H7 (cell line): Measurements from ENCODE around the gene GABRB1. TPM values are rescaled to one million over a fixed set of nuclear protein-coding genes. Genes with fewer than 3 reads are reported as not detected.

Experiments
- DNase-seq: peaks from one replicate; pipeline ENCODE4 v3.0.0; 2012
- H3K27me3 ChIP-seq: 2 replicates; pipeline ENCODE4 v1.6.0; 2011; ENCODE audit warnings: mild to moderate bottlenecking, low read length; ENCODE audit not compliant: control insufficient read depth, insufficient read depth
- H3K36me3 ChIP-seq: replicated peaks from 2 replicates; pipeline ENCODE4 v1.5.1; 2011; ENCODE audit warnings: low read length; ENCODE audit not compliant: control insufficient read depth, insufficient read depth
- H3K4me3 ChIP-seq: 2 replicates; pipeline ENCODE4 v1.5.1; 2011; ENCODE audit warnings: low read depth, mild to moderate bottlenecking, control low read depth, low read length, moderate library complexity; ENCODE audit not compliant: insufficient read depth
- total RNA-seq: library from RNA; depleted of rRNA; stranded (reverse); fragments of >200 nt; shearing (Covaris generic); gene quantifications from 2 replicates; pipeline ENCODE4 v1.2.3, GENCODE V29; 2014

Gene GABRB1
- total RNA-seq, 1 experiment from 2014 or later, result 0.31 TPM

DNA sequence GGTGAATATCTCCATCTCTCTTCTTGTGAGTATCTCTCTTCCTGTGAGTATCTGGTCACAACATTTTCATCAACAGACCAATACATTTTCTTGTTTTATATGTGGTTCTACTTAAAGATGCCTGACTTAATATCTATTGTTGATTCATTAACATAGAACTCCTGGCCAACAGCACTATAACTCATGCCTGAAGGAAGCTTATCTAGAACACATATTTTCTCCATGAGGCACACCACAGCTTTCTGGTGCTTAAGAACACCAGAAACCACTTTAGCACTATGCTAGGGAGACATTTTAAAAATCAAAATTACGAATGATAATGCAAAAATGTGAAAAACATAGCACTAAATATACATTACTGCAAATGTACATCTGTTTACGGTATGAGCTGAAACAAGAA lies 190.4 kb downstream of the GABRB1 start:
- H3K36me3 ChIP-seq, result no peaks in the 10 kb centered on the region
- no peak for DNase-seq

DNA sequence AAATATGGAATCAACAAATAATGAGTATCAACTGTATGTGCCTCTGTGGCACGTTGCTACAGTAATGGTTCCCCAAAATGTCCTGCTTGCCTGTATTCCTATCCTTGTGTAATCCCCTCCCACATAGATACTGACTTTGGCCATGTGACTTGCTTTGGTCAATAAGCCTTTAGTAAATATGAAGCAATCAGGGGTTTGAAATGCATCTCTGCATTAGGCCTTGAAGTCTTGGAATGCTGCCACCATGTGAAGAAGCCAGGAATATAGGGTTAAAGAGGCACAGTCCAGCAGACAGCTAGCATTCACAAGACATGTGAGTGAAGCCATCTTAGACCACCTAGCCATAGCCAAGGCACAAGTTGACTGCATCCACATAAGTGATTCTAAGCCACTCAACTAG lies 190.9 kb downstream of the GABRB1 start:
- H3K27me3 ChIP-seq, result no peaks in the 10 kb centered on the region
- no peak overlapping the region for H3K4me3 ChIP-seq
- DNase-seq, result no peak
- no peaks in the 10 kb centered on the region for H3K36me3 ChIP-seq

More for the DNA sequence above, 190.4 kb downstream of the GABRB1 start:
- Histone ChIP-seq H3K27me3 (no peaks in the 10 kb centered on the region), H3K4me3 (no peak overlapping the region)

DNA sequence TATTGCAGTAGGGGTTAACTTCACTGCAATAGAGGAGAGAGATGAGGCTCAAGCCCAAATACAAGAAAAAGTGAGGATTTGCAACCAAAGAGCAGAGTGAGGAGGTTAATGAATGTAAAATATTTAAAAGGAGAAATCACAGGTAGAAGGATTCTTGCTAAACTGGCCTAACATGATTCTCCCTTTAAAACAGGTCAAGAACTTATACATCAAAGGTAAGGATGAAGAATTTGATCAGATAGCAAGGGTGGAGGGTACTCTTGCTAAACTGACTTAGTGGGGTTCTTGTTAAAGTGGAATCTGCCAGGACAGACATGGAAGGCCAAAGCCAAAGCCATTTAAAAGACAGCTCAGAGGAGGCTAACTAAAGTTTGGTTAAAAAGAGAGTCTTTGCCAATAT lies 193.0 kb downstream of the GABRB1 start:
- DNase-seq, result no peak
- Histone ChIP-seq H3K27me3 (no peaks in the 10 kb centered on the region), H3K36me3 (no peaks in the 10 kb centered on the region), H3K4me3 (no peak overlapping the region)

DNA sequence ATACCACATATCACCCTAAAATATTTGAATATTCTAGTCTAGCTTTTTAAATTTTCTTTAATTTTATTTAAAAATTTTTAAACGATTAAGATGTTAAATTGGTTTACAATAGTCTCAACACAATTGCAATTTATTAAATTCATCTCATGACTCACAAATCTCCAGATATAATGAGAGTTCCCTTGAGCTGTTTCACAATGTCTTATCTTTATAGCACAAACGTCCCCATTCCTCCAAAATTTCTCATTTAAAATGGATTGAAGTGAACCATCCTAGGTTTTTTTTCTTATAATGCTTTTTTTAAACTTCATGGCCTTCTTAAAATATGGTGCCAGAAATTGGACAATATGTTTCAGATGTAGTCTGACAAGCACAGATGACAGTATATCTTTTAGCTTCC lies 204.4 kb downstream of the GABRB1 start:
- H3K36me3 ChIP-seq, result no peaks in the 10 kb centered on the region
- no peak for DNase-seq
- H3K27me3 ChIP-seq, result no peaks in the 10 kb centered on the region
- H3K4me3 ChIP-seq, result no peak overlapping the region

DNA sequence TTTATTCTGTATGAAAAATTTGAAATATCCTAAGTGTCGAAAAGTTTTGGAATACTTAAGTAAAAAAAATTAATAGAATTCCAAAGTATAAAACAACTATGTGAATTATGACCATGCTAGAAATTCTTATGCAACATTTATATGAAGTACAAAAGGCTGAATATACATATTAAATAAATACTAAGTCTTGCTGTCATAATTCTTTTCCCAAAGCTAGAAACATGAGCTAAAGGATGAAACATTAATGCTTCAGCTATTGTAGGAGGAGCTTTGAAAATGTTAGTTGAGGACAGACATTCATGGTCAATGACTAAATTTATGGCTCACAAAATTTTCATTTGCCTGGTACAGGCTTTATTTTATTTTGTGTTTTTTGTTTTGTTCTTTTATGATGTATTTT lies 207.3 kb downstream of the GABRB1 start:
- DNase-seq, result no peak
- Histone ChIP-seq H3K4me3 (no peak overlapping the region), H3K36me3 (no peaks in the 10 kb centered on the region), H3K27me3 (no peaks in the 10 kb centered on the region)

DNA sequence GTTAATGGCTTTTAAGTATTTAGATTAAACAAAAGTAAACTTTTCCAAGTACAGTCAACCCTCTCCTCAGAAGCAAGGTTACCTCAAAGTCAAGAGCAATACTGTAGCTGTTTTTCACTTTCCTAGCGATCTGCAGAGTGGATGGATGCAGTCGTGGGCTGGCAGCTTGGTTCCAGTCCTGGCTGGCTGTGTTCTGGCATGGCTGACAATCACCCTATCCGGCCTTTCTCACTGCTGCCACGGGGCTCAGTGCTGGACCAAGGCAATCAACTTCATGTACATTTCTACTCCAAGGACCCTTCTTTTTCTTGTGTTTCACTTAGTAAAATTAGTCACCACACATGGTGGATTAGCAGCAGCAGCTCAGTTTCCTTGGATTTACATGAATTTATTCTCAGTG lies 208.3 kb downstream of the GABRB1 start:
- no peaks in the 10 kb centered on the region for H3K27me3 ChIP-seq
- DNase-seq, result no peak
- H3K36me3 ChIP-seq, result no peaks in the 10 kb centered on the region
- no peak overlapping the region for H3K4me3 ChIP-seq

DNA sequence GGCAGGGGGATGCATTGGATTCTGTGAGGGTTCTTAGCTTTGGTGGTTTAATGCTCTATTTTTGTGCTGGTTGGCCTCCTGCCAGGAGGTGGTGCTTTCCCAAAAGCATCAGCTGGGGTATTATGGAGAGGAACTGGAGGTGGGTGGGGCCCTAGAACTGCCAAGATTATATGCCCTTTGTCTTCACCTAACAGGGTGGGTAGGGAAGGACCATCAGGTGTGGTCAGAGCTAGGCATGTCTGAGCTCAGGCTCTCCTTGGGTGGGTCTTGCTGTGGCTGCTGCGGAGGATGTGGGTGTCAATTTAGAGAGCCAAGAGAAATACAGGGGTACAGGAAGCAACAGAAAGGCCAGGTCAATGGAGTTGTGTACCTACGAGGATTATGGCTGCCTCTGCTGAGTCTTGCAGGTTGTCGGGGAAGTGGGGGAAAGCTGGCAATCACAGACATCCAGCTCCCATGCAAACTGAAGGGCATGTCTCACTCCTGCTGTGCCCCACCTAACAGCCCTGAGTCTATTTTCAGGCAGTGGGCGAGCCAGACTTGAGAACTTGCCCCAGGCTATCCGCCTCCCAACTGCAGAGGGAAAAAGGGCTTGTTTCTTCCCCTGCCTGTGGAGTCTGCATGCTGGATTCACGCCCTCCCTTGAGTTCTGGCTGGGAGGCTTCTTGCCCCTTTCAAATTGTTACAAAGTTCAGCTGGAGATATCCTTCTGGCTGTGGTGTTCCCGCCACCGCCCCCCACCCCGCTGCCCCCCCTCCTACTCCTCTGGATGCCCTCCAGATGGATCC lies 220.2 kb downstream of the GABRB1 start:
- no peaks in the 10 kb centered on the region for H3K36me3 ChIP-seq
- no peak overlapping the region for H3K4me3 ChIP-seq
- H3K27me3 ChIP-seq, result no peaks in the 10 kb centered on the region
- no peak for DNase-seq

DNA sequence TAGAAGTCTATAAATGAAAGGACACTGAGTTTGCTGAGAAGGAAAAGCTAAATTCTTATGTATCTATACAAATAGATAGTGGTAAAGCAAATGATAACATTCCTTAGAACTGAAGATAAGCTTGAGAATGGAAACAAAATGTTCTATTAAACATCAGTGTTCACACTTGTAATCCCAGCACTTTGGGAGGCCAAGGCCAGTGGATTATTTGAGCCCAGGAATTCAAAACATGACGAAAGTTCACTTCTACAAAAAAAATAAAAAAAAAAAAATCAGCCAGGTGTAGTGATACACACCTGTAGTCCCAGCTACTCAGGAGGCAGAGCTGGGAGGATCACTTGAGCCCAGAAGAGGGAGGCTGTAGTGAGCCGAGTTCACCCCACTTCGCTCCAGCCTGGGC lies 232.4 kb downstream of the GABRB1 start:
- H3K27me3 ChIP-seq, result no peaks in the 10 kb centered on the region
- H3K4me3 ChIP-seq, result no peak overlapping the region
- no peak for DNase-seq
- no peaks in the 10 kb centered on the region for H3K36me3 ChIP-seq

DNA sequence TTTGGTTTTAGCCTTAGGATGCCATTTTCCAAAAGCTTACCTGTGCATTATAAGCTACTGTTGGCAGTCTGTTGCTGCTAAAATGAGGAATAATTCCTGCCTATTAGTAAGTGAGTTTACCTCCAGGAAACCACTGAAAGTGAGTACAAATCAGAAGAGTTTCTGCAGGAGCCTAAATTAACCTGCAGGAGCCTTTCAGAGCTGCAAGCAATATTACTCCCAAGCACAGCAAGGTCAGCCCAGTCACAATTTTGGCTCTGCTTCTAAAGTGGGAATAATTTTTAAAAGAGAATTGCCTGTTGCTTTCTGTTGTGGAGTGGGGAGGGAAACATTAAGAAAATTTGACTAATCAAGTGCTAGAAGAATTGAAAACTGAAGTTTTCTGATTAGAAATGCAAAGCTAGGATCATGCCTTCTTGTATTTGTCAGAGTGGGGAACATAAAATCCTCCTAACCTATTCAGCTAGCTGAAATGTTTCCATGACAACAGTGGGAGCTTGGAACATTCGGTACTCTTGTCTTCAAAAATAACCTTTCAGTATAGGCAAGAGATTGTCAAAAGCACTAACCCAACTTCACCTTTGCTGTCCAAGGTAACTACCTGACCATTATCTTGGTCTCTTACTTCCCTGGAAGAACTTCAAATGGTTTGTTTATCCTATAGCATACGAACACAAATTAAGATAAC lies 239.0 kb downstream of the GABRB1 start:
- no peak overlapping the region for H3K4me3 ChIP-seq
- H3K36me3 ChIP-seq, result no peaks in the 10 kb centered on the region
- no peak for DNase-seq
- H3K27me3 ChIP-seq, result no peaks in the 10 kb centered on the region

DNA sequence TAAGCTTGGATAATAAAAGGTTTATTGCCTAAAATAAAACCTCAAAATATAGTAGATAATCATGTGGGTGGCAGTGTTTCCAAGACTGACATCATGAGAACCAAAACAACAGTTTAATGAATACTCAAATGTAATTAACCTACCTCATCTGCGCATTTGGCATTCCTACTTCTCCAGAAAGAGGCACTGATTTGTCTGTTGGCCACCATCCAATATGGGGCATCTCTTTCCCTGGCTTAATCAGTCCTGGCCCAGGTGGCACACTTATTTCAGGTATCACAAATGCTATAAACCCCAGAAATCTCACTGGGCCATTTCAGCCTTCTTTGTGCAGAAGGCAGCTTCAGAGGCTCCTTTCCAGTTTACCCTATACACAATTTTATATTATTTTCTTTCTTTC lies 239.9 kb downstream of the GABRB1 start:
- no peak overlapping the region for H3K4me3 ChIP-seq
- DNase-seq, result no peak
- H3K36me3 ChIP-seq, result no peaks in the 10 kb centered on the region
- H3K27me3 ChIP-seq, result no peaks in the 10 kb centered on the region

DNA sequence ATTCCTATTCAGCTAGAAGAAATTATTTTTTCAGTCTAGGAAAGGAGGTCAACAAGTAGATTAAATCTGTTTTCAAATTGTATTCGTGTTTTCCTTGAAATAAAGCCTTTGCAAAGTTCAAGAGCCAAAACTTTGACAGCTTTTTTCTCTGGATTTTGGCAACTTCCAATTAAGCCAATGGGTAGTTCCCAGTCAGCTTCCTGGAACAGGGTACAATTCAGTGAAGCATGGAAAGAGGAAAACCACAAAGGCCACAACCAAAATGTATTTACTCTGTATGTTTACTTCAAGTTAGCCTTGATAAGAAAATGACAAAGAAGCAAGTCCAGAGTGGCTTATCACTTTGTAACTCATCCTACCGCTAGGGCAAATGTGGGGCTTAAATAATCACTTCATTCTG lies 243.5 kb downstream of the GABRB1 start:
- no peak overlapping the region for H3K4me3 ChIP-seq
- no peaks in the 10 kb centered on the region for H3K36me3 ChIP-seq
- no peaks in the 10 kb centered on the region for H3K27me3 ChIP-seq
- no peak for DNase-seq

DNA sequence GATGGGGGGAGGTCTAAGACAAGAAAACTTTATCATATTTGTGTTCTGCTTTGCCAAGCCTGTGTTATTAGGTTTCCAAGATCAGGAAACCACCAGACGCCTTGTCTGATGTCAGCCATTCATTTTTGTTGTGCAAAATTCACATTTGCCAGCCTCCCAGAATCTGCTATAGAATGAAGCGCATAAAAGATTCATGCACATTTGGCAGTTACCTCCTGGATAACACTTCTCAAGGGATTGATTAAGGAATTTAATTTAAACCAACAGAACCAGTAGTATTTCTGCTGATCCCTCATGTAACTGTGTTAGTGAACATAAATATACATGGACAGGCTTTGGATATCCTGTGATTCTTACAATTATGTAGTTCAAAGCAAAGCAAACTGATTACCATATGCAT lies 244.2 kb downstream of the GABRB1 start:
- Histone ChIP-seq H3K27me3 (no peaks in the 10 kb centered on the region), H3K36me3 (no peaks in the 10 kb centered on the region), H3K4me3 (no peak overlapping the region)
- DNase-seq, result no peak

DNA sequence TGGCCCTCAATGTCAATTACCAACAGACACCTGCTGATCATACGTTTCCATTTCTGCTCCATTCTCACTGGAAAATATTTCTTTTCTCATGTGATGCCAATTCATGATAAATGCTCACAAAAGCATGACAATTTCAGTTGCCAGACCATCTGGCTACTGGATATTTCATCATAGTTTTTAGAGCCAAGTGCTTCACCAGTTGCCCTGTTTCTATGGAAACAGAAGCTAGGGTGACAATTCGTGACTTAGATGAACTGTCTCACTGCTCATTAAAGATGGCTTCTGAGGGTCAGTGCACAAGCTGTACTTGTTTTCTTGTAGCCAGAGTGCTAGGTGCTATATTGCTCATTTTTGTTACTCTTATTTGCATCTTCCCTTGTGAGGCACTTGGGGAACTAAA lies 247.3 kb downstream of the GABRB1 start:
- no peaks in the 10 kb centered on the region for H3K36me3 ChIP-seq
- no peak for DNase-seq
- H3K27me3 ChIP-seq, result no peaks in the 10 kb centered on the region

DNA sequence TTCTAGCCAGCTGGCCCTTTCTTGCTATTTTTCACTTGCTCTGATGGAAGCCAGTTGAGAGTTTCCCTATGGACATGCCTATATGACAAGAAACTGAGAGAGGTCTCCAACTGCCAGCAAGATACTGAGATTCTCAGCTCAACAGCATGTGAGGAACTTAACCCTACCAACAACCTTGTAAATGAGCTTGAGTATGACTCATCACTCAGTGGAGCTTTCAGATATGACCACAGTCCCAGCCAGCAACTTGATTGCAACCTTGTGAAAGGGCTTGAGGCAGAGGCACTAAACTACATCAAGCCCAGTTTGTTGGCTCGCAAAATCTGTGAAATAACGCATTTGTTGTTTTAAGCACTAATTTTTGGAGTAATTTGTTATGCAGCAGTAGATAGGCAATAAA lies 256.4 kb downstream of the GABRB1 start:
- Histone ChIP-seq H3K4me3 (no peak overlapping the region), H3K36me3 (no peaks in the 10 kb centered on the region), H3K27me3 (no peaks in the 10 kb centered on the region)
- DNase-seq, result no peak

More for the DNA sequence above, 247.3 kb downstream of the GABRB1 start:
- H3K4me3 ChIP-seq, result no peak overlapping the region

DNA sequence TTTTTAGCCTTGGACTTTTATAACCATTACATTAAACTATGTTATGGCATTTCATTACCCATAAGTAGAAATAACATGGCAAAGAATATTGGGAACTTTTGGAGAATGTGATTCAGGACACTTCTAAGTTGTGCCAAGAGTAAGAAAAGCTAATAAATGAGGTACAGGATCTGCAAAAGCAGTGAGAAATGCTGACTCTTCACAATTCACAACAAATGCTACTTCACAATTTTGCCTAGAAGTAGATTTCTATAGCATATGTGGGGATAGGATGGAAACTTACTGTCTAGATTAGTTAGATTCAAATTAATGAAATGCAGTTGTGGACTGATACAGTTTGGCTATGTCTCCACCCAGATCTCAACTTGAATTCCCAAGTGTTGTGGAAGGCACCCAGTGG lies 258.4 kb downstream of the GABRB1 start:
- no peaks in the 10 kb centered on the region for H3K27me3 ChIP-seq
- DNase-seq, result no peak
- H3K4me3 ChIP-seq, result no peak overlapping the region
- no peaks in the 10 kb centered on the region for H3K36me3 ChIP-seq
